DMS 273 (cell line): ENCODE data around the gene ITPKC.

ENCODE experiments used
- DNase-seq: peaks from one replicate; lab custom pipeline; 2025; ENCODE audit not compliant: unreplicated experiment; lab: John Stamatoyannopoulos, UW

Gene ITPKC

GRCh38 chr19:40690050-40690692, 26.7 kb upstream of the ITPKC start, which contains the start of gene NUMBL:
Gene NUMBL, minus strand, starts transcription at chr19:40690651. Its CDS starts 168 bp downstream, at chr19:40690483.
- no peak for DNase-seq

GRCh38 chr19:40690693-40691420, 26.1 kb upstream of the ITPKC start:
- DNase-seq = peak; percentile 99

- no peak for DNase-seq
Observed at GRCh38 chr19:40691421-40692211, 25.3 kb upstream of the ITPKC start.

- peak; percentile 70 for DNase-seq
Observed at GRCh38 chr19:40692212-40692551, 24.7 kb upstream of the ITPKC start.

- DNase-seq = peak; percentile 61
Observed at GRCh38 chr19:40693150-40693788, 23.6 kb upstream of the ITPKC start.

GRCh38 chr19:40693896-40694295, 23.0 kb upstream of the ITPKC start:
- DNase-seq = peak; percentile 45

- no peak for DNase-seq
Observed at GRCh38 chr19:40695881-40696280, 21.0 kb upstream of the ITPKC start.

GRCh38 chr19:40697007-40697406, 19.9 kb upstream of the ITPKC start:
- no peak for DNase-seq

GRCh38 chr19:40700083-40700482, 16.8 kb upstream of the ITPKC start:
- no peak for DNase-seq

- no peak for DNase-seq
Observed at GRCh38 chr19:40701758-40702157, 15.2 kb upstream of the ITPKC start.

GRCh38 chr19:40702337-40703012, 14.4 kb upstream of the ITPKC start:
- peak; percentile 77 for DNase-seq

- no peak for DNase-seq
Observed at GRCh38 chr19:40703029-40703755, 13.7 kb upstream of the ITPKC start.

- no peak for DNase-seq
Observed at GRCh38 chr19:40704491-40705361, 12.2 kb upstream of the ITPKC start.

- DNase-seq = no peak
Observed at GRCh38 chr19:40705362-40705651, 11.6 kb upstream of the ITPKC start.

- DNase-seq = no peak
Observed at GRCh38 chr19:40705950-40706619, 10.8 kb upstream of the ITPKC start.

GRCh38 chr19:40707615-40708014, 9.3 kb upstream of the ITPKC start:
- DNase-seq = no peak

GRCh38 chr19:40709817-40710216, 7.1 kb upstream of the ITPKC start:
- no peak for DNase-seq

GRCh38 chr19:40713939-40714338, 3.0 kb upstream of the ITPKC start:
- no peak for DNase-seq
